Ishikawa (cell line): ENCODE results near the gene SLC28A1.

ENCODE experiments used
- CEBPB ChIP-seq: IDR thresholded peaks from 2 replicates; pipeline ENCODE4 v1.6.1; 2012
- CREB1 ChIP-seq: IDR thresholded peaks from 2 replicates; pipeline ENCODE4 v1.6.1; 2012; ENCODE audit warnings: low read depth
- FOXM1 ChIP-seq: IDR thresholded peaks from 2 replicates; pipeline ENCODE4 v1.6.1; 2012; ENCODE audit warnings: low read depth, borderline replicate concordance
- NFIC ChIP-seq: IDR thresholded peaks from 2 replicates; pipeline ENCODE4 v1.6.1; 2012
- RAD21 ChIP-seq: IDR thresholded peaks from 2 replicates; pipeline ENCODE4 v1.6.1; 2012; ENCODE audit warnings: low read depth
- REST ChIP-seq: IDR thresholded peaks from 2 replicates; pipeline ENCODE4 v1.6.1; 2012; ENCODE audit warnings: low read depth, mild to moderate bottlenecking
- TAF1 ChIP-seq: IDR thresholded peaks from 2 replicates; pipeline ENCODE4 v1.6.1; 2012; ENCODE audit warnings: low read depth, mild to moderate bottlenecking
- TEAD4 ChIP-seq: IDR thresholded peaks from 2 replicates; pipeline ENCODE4 v1.6.1; 2012
- YY1 ChIP-seq: IDR thresholded peaks from 2 replicates; pipeline ENCODE4 v1.6.1; 2012; ENCODE audit warnings: low read depth
- ZBTB7A ChIP-seq: IDR thresholded peaks from 2 replicates; pipeline ENCODE4 v1.6.1; 2012; ENCODE audit warnings: low read depth
- TF ChIP-seq, protein P1 (sequence below): IDR thresholded peaks from 2 replicates; pipeline ENCODE4 v1.6.1; 2012

DNA sequence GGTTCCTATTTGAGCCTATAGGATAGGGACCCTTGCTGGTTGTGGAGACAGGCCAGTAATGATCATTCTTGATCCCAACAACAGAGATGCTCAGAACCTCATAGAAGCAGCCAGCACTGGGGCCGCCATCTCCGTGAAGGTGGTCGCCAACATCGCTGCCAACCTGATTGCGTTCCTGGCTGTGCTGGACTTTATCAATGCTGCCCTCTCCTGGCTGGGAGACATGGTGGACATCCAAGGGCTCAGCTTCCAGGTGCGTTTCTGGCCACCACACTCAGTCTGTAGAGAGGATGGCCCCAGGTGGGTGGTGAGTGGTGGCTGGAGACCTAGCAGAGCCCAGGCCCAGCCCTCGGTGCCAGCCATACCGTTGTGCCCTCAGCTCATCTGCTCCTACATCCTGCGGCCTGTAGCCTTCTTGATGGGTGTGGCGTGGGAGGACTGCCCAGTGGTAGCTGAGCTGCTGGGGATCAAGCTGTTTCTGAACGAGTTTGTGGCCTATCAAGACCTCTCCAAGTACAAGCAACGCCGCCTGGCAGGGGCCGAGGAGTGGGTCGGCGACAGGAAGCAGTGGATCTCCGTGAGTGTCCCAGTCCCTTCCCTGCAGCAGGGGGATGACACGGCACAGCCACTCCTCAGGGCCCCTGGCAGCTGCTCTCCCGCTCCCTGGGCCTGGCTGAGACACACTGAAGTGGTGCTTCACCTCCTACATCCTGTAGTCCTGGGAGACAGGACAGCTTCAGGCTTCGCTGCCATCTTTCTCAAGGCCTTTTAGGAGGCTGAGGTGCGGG lies 50.7 kb downstream of the SLC28A1 start:
- TF ChIP-seq TAF1 (no peak), RAD21 (peak; percentile 58), TEAD4 (no peak), FOXM1 (no peak), CEBPB (no peak), ZBTB7A (no peak), REST (no peak), YY1 (no peak), CREB1 (no peak), NFIC (no peak)
- TF ChIP-seq, protein P1, sequence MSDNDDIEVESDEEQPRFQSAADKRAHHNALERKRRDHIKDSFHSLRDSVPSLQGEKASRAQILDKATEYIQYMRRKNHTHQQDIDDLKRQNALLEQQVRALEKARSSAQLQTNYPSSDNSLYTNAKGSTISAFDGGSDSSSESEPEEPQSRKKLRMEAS, result no peak
